ENCODE results near the gene AQP4.

DNA sequence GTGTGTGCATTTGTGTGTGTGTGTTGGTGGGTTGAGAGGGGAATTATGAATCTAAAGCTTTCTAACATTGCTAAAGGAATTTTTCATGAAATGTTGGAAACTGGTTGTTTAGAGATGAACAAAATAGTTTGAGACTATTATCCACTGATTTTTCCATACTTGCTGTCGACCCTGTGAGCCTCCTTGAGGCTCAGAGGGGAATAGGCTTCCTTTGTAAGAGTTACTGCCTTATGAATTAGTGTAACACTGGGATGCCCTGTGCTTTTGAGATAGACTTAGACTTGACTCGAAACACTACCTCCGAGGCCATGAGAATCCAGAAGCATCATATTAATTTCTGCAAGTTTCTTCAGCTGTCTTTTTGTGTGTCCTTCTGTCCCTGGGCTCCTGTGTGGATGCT lies 37.9 kb downstream of the AQP4 start:
- TF ChIP-seq BHLHE40 (IDR thresholded peaks at IDR 0.05; ENCODE audit: borderline replicate concordance) = no peak
- TF ChIP-seq NFRKB (IDR thresholded peaks at IDR 0.05) = no peak
- TF ChIP-seq TARDBP (IDR thresholded peaks at IDR 0.05) = no peak

Data from HEK293T (cell line).